G401 (cell line): Measurements from ENCODE around the gene EHF. TPM values are rescaled to one million over a fixed set of nuclear protein-coding genes. Genes with fewer than 3 reads are reported as not detected.
"Not testable (repeated sequence)": the region's sequence is repeated elsewhere in the genome, so short reads cannot be mapped to it uniquely, and the experiment has no call there.

Experiments used
- DNase-seq: peaks from one replicate; pipeline ENCODE4 v3.0.0-alpha.2; 2015; ENCODE audit warnings: low spot score
- in situ Hi-C: cut with HindIII; loops from 2 replicates; pipeline ENCODE4 v1.10.0; 2016; ENCODE audit warnings: low sequenced_read_pairs, mixed read lengths
- total RNA-seq: library from RNA; depleted of rRNA; stranded (reverse); fragments of >200 nt; shearing (Covaris generic); gene quantifications from 2 replicates; pipeline ENCODE4 v1.2.3, GENCODE V29; 2014; rRNA removed

EHF gene
- not detected in 2 replicates for total RNA-seq

GRCh38 chr11:34620820-34621792, at the start of gene EHF:
TSS of gene EHF (plus strand) at chr11:34621093. CDS start at chr11:34642631, 21,538 bp downstream.
- no peak for DNase-seq
- in situ Hi-C loops = no loop called here

DNA sequence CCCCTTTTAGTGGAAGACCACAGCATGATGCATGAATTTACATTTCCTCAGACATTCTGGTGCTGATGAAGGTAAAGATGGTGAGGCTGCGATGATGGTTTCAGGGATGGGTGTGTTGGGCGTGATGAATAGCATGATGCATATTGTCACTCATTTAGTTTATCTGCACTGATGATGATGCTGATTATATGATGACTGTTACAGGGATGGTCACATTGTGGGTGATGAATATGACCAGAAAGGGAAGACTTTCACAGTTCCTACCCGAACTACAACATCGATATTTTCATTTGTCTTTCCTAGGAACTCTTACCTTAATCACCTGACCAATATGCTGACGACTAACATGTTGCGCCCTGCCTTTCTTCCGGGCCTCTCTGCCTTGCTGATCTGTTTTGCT, 47.4 kb upstream of the EHF start:
- in situ Hi-C loops = no loop called here
- no peak for DNase-seq

- in situ Hi-C loops = no loop called here
- no peak for DNase-seq
Measured at GRCh38 chr11:34575261-34575660, 45.6 kb upstream of the EHF start.

DNA sequence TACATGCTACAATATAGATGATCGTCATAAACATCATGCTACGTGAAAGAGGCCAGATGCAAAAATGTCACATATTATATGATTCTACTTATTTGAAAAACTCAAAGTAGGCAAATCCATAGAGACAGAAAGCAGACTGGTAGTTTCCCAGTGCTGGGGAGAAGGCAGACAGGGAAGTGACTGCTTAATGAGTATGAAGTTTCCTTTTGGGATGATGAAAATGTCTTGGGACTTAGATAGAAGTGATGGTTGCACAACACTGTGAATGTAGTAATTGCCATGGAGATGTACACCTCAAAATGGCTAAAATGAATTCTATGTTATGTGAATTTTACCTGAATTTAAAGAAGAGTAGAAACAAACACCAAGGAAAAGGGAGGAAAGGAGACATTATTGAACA, 45.2 kb upstream of the EHF start:
- in situ Hi-C loops = no loop called here
- no peak for DNase-seq

DNA sequence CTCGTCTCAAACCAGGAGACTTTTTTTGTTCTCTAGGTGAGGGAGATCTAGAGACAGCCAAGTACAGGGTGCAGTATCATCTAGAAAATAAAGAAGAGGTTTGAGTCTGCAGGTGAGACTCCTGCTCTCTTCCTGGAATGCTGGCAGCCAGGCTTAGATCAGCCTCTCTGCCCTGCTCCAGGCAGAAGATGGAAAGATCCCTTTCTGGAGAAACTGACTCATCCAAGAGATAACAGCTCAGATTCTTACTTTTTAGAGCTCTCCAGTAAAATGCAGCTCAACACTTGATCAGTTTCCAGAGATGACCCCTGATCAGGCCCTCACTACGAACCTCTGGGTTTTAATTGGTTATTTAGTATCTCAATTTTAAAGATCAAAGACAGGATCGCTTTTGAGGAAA, 44.6 kb upstream of the EHF start:
- in situ Hi-C loops = no loop called here
- no peak for DNase-seq

- DNase-seq = no peak
- in situ Hi-C loops = no loop called here
Measured at GRCh38 chr11:34583818-34584217, 37.1 kb upstream of the EHF start.

DNA sequence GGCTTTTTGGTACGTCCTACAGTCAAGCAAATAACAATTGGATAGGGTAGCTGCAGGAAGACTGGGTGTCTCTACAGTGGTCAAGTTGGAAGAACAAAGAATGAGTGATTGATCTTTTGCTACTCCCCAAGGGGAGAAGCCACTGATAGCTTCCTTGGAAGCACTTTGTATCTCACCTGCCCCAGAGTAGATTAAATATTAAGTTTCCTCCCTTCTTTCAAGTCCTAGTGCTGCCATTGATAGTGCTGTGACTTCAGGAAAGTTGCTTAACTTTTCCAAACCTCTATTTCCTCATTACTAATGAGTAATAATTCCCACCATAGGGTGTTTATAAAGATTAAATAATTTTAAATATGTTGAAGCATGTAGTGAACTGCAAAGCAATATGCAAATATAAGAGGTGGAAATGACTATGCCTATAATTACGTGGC, 35.6 kb upstream of the EHF start:
- DNase-seq = no peak
- in situ Hi-C loops = no loop called here

DNA sequence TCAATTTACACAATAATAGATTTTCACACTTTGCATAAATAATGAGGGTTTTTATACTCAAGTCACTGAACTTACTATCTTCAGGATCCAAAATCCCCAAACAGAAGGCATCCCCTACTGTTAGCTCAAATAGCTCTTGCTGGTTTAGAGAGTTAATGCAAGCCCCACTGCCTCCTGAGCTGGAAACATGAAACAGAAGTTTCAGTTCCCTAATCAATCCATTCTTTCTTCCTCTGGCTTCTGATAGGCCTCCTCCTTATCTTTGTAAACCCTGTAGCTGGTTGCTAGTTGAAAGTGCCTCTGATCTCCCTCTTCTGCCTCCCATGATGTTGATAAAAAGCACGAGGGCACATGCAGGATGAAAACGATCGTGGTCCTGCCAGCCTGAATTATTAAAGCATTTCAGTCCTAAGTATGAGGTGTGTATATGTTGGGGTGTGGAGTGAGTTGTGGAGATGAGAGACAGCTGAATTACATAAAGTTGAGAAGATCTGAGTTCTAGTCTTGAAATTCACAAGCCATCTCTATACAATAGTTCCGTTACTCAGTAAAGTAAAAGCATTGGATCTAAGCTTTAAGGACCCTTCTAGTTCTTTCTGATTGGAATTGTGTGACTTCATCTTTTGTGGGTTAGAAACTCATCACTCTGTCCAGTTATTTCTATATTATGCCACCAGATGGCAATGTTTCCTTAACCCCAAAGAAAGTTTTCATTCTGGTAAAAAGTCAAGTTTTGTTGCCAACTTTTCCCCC, 35.0 kb upstream of the EHF start:
- in situ Hi-C loops = no loop called here
- DNase-seq = peak; percentile 23

GRCh38 chr11:34586488-34587281, 34.2 kb upstream of the EHF start:
- DNase-seq = no peak
- in situ Hi-C loops = no loop called here

- in situ Hi-C loops = no loop called here
- no peak for DNase-seq
Measured at GRCh38 chr11:34587282-34587677, 33.6 kb upstream of the EHF start.

- in situ Hi-C loops = no loop called here
- no peak for DNase-seq
Measured at GRCh38 chr11:34588023-34588422, 32.9 kb upstream of the EHF start.

- in situ Hi-C loops = no loop called here
- no peak for DNase-seq
Measured at GRCh38 chr11:34588701-34589100, 32.2 kb upstream of the EHF start.

GRCh38 chr11:34589177-34589576, 31.7 kb upstream of the EHF start:
- DNase-seq, in situ Hi-C loops: not testable (repeated sequence)

GRCh38 chr11:34593085-34593484, 27.8 kb upstream of the EHF start:
- DNase-seq = no peak
- in situ Hi-C loops = no loop called here

GRCh38 chr11:34594603-34595002, 26.3 kb upstream of the EHF start:
- DNase-seq = no peak
- in situ Hi-C loops = no loop called here

DNA sequence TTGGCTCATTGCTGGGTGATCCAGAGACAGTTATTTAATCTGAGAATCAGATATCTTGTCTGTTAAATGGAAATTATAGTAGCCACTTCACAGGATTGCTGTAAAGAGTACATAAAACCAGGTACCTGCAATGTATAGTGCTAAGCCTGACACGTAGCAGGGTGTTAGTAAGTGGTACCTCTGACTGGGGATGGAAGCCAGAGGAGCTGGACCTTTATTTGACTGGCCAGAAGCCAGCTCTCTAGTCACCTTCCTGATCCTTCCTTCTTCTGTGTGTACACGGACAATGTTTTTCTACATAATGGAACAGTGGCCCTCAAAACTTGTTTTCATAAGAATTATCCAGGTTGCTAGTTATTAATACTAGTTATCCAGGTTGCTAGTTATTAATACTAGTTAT, 25.5 kb upstream of the EHF start:
- DNase-seq = no peak
- in situ Hi-C loops = no loop called here

DNA sequence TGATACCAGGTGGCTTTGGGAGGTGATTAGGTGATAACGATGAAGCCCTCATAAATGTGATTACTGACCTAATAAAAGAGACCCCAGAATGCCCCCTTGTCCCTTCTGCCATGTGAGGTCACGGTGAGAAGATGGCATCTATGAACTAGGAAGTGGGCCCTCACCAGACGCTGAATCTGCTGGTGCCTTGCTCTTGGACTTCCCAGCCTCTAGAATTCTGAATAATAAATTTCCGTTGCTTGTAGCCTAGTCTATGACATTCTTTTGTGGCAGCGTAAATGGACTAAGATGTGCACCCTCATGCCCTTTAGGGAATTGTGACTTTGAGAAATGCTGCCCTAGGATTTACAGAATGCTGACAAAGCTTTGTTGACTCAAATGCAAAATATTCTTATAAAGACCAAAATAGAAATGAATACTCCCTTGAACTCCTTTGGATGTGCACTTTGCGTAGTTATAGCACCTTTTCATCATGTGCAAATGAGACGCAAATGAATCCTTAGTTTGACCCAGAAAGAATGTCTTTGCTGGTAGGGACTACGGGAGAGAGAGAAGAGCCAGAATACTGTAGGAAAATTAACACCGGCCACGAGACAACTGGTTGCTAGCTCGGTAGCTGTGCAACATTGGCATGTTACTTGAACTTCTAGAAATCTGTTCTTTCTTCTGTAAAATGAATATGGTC, 24.8 kb upstream of the EHF start:
- in situ Hi-C loops = no loop called here
- DNase-seq = no peak

GRCh38 chr11:34599406-34599945, 21.4 kb upstream of the EHF start:
- in situ Hi-C loops = no loop called here
- DNase-seq = no peak
